SK-N-SH treated with all-trans-retinoic acid at 6 μM for 48 hours (cell line): Measurements from ENCODE around the gene SHANK1.

ENCODE experiments used
- ATAC-seq: fragments of 200-7000 bp; cut with Tn5 transposase; 3 replicates; pipeline ENCODE4 v1.9.1; 2020; ENCODE audit warnings: mild to moderate bottlenecking, moderate library complexity
- ARNTL ChIP-seq: fragments of 450-650 bp; formaldehyde crosslinking; IDR thresholded peaks from 2 replicates; pipeline ENCODE4 v1.5.0; 2020; ENCODE audit warnings: low read depth, mild to moderate bottlenecking, moderate library complexity, borderline replicate concordance
- BACH2 ChIP-seq: fragments of 250-450 bp; sonication (Bioruptor Pico); IDR thresholded peaks from 2 replicates; pipeline ENCODE4 v1.9.0; 2021; ENCODE audit warnings: mild to moderate bottlenecking, borderline replicate concordance
- CREB5 ChIP-seq: fragments of 250-450 bp; sonication (Bioruptor Pico); IDR thresholded peaks from 2 replicates; pipeline ENCODE4 v1.5.1; 2020; ENCODE audit warnings: low read depth, mild to moderate bottlenecking, moderate library complexity
- CSDC2 ChIP-seq: fragments of 250-450 bp; sonication (Bioruptor Pico); IDR thresholded peaks from 2 replicates; pipeline ENCODE4 v1.5.0; 2020; ENCODE audit warnings: mild to moderate bottlenecking, moderate library complexity
- CSRNP3 ChIP-seq: fragments of 250-450 bp; sonication (Bioruptor Pico); IDR thresholded peaks from 2 replicates; pipeline ENCODE4 v1.5.1; 2021; ENCODE audit warnings: mild to moderate bottlenecking, moderate library complexity
- ESRRG ChIP-seq: fragments of 250-450 bp; sonication (Bioruptor Pico); IDR thresholded peaks from 2 replicates; pipeline ENCODE4 v1.6.1; 2021; ENCODE audit warnings: mild to moderate bottlenecking
- ISL1 ChIP-seq: fragments of 250-450 bp; sonication (Bioruptor Pico); IDR thresholded peaks from 2 replicates; pipeline ENCODE4 v2.1.2; 2022; ENCODE audit warnings: mild to moderate bottlenecking, moderate library complexity
- OSR1 ChIP-seq: fragments of 250-450 bp; sonication (Bioruptor Pico); IDR thresholded peaks from 2 replicates; pipeline ENCODE4 v1.8.0; 2022; ENCODE audit warnings: moderate library complexity, mild to moderate bottlenecking, inconsistent platforms
- PPARA ChIP-seq: fragments of 250-450 bp; sonication (Bioruptor Pico); IDR thresholded peaks from 2 replicates; pipeline ENCODE4 v1.5.0; 2020; ENCODE audit warnings: mild to moderate bottlenecking, borderline replicate concordance
- RARB ChIP-seq: fragments of 250-450 bp; sonication (Bioruptor Pico); IDR thresholded peaks from 2 replicates; pipeline ENCODE4 v1.8.0; 2021; ENCODE audit warnings: mild to moderate bottlenecking, moderate library complexity
- SNAI2 ChIP-seq: fragments of 250-450 bp; sonication (Bioruptor Pico); IDR thresholded peaks from 2 replicates; pipeline ENCODE4 v1.5.0; 2020; ENCODE audit warnings: mild to moderate bottlenecking, moderate library complexity
- TCF4 ChIP-seq: fragments of 250-450 bp; sonication (Bioruptor Pico); IDR thresholded peaks from 2 replicates; pipeline ENCODE4 v1.8.0; 2021; ENCODE audit warnings: mild to moderate bottlenecking, moderate library complexity, borderline replicate concordance
- ZFP3 ChIP-seq: fragments of 250-450 bp; sonication (Bioruptor Pico); IDR thresholded peaks from 2 replicates; pipeline ENCODE4 v1.5.0; 2020; ENCODE audit warnings: mild to moderate bottlenecking, moderate library complexity
- ZFP30 ChIP-seq: fragments of 450-650 bp; formaldehyde crosslinking; IDR thresholded peaks from 2 replicates; pipeline ENCODE4 v1.5.0; 2022; ENCODE audit warnings: mild to moderate bottlenecking, moderate library complexity
- ZNF565 ChIP-seq: fragments of 450-650 bp; formaldehyde crosslinking; conservative IDR thresholded peaks from 2 replicates; pipeline ENCODE4 v1.5.0; 2020; ENCODE audit warnings: low read depth, mild to moderate bottlenecking, moderate library complexity
- ZNF8 ChIP-seq: fragments of 450-650 bp; formaldehyde crosslinking; IDR thresholded peaks from 2 replicates; pipeline ENCODE4 v1.5.0; 2020; ENCODE audit warnings: mild to moderate bottlenecking, moderate library complexity
- TF ChIP-seq, protein P1 (sequence below): fragments of 250-450 bp; sonication (Bioruptor Pico); IDR thresholded peaks from 2 replicates; pipeline ENCODE4 v1.5.0; 2020; ENCODE audit warnings: mild to moderate bottlenecking, moderate library complexity
- TF ChIP-seq, protein P2 (sequence below): fragments of 250-450 bp; sonication (Bioruptor Pico); IDR thresholded peaks from 2 replicates; pipeline ENCODE4 v1.8.0; 2020; ENCODE audit warnings: mild to moderate bottlenecking, moderate library complexity, borderline replicate concordance

SHANK1 gene

GRCh38 chr19:50735869-50736268 lies 16.3 kb upstream of the SHANK1 start (continued):
- no peak for TF ChIP-seq CSRNP3 (CRISPR knock-in tag)
- no peak for TF ChIP-seq ESRRG (CRISPR knock-in tag)
- TF ChIP-seq, protein P1, sequence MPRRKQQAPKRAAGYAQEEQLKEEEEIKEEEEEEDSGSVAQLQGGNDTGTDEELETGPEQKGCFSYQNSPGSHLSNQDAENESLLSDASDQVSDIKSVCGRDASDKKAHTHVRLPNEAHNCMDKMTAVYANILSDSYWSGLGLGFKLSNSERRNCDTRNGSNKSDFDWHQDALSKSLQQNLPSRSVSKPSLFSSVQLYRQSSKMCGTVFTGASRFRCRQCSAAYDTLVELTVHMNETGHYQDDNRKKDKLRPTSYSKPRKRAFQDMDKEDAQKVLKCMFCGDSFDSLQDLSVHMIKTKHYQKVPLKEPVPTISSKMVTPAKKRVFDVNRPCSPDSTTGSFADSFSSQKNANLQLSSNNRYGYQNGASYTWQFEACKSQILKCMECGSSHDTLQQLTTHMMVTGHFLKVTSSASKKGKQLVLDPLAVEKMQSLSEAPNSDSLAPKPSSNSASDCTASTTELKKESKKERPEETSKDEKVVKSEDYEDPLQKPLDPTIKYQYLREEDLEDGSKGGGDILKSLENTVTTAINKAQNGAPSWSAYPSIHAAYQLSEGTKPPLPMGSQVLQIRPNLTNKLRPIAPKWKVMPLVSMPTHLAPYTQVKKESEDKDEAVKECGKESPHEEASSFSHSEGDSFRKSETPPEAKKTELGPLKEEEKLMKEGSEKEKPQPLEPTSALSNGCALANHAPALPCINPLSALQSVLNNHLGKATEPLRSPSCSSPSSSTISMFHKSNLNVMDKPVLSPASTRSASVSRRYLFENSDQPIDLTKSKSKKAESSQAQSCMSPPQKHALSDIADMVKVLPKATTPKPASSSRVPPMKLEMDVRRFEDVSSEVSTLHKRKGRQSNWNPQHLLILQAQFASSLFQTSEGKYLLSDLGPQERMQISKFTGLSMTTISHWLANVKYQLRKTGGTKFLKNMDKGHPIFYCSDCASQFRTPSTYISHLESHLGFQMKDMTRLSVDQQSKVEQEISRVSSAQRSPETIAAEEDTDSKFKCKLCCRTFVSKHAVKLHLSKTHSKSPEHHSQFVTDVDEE (CRISPR knock-in tag): no peak
- no peak for TF ChIP-seq ISL1 (CRISPR knock-in tag)
- TF ChIP-seq RARB (CRISPR knock-in tag): no peak
- TF ChIP-seq ZFP30 (CRISPR knock-in tag): no peak
- no peak for TF ChIP-seq ZNF565 (CRISPR knock-in tag)

- no peak for ATAC-seq
- TF ChIP-seq PPARA (CRISPR knock-in tag) (no peak), ZNF565 (CRISPR knock-in tag) (no peak), ESRRG (CRISPR knock-in tag) (no peak), CREB5 (CRISPR knock-in tag) (no peak), OSR1 (CRISPR knock-in tag) (no peak), ZFP3 (no peak), ZNF8 (no peak), CSRNP3 (CRISPR knock-in tag) (no peak), SNAI2 (CRISPR knock-in tag) (no peak), RARB (CRISPR knock-in tag) (no peak), BACH2 (CRISPR knock-in tag) (no peak), TCF4 (no peak), CSDC2 (no peak), ARNTL (CRISPR knock-in tag) (no peak)
- TF ChIP-seq, protein P1 (CRISPR knock-in tag): no peak
- TF ChIP-seq, protein P2, sequence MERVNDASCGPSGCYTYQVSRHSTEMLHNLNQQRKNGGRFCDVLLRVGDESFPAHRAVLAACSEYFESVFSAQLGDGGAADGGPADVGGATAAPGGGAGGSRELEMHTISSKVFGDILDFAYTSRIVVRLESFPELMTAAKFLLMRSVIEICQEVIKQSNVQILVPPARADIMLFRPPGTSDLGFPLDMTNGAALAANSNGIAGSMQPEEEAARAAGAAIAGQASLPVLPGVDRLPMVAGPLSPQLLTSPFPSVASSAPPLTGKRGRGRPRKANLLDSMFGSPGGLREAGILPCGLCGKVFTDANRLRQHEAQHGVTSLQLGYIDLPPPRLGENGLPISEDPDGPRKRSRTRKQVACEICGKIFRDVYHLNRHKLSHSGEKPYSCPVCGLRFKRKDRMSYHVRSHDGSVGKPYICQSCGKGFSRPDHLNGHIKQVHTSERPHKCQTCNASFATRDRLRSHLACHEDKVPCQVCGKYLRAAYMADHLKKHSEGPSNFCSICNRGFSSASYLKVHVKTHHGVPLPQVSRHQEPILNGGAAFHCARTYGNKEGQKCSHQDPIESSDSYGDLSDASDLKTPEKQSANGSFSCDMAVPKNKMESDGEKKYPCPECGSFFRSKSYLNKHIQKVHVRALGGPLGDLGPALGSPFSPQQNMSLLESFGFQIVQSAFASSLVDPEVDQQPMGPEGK (CRISPR knock-in tag): no peak
Observed at GRCh38 chr19:50729894-50730293, 10.3 kb upstream of the SHANK1 start.
